Right ventricle myocardium superior (tissue), 1 donor: ENCODE measurements around the gene ABCA7. TPM values are rescaled to one million over a fixed set of nuclear protein-coding genes. Genes with fewer than 3 reads are reported as not detected.

ENCODE experiments used
- ATAC-seq: fragments of 200-7000 bp; cut with Tn5 transposase; one replicate; pipeline ENCODE4 v1.9.1; 2020; ENCODE audit warnings: mild to moderate bottlenecking; ENCODE audit not compliant: poor library complexity
- DNase-seq: peaks from one replicate; pipeline ENCODE4 v3.0.0-alpha.2; 2020
- intact Hi-C: fragments of 100-400 bp; cut with DNase I; formaldehyde crosslinking; loops from one replicate; pipeline ENCODE4 v1.11.2; 2022
- total RNA-seq: library from RNA; stranded (reverse); fragmentation: NEBNext Ultra II Directional; extraction: Animal tissue kit (Norgen Biotek cat#: 25700); gene quantifications from one replicate; pipeline ENCODE4 v1.2.1, GENCODE V29; 2021
- donor health status: DM: no; HTN: yes; CAD: no; lungs with severe emphysema.

Gene ABCA7
- total RNA-seq, 1 donor from 2014 or later: 5.2 TPM

DNA sequence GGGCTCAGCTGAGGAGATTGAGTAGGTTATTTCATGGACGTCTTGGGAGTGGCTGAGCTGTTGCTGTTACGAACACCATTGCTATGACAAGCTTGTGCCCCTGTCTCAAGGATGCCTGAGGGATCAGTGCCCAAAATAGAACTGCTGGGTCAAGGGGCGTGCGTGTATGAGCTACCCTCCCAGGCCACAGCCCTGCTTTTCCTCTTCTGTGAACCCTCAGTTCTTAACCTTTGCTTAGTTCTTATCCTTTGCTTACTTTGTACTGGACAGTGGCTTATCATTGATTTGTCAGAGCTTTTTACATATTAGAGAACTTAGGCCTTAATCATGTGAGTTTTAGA lies 36.1 kb downstream of the ABCA7 start:
- ATAC-seq: no peak
- intact Hi-C loops: no loop called here
- no peak for DNase-seq

DNA sequence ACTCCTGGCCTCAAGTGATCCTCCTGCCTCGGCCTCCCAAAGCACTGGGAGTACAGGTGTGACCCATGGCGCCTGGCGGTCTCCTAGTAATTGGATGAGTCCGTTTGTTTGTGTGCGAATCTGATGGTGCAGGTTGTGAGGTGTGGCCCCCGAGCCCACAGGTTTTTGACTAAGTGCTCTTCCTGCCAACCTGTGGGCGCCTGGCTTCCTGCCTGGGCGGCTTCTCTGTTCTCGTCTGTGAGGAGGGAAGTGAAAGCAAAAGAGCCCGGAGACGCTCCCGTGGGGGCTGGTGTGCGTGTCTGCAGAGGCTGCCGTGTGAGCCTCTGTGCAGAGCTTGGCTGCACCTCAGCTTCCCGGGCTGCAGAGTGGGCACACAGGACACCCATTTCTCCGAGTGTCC lies 37.0 kb downstream of the ABCA7 start:
- ATAC-seq (peak; percentile 43), DNase-seq (peak; percentile 86)
- intact Hi-C loops: no loop called here

DNA sequence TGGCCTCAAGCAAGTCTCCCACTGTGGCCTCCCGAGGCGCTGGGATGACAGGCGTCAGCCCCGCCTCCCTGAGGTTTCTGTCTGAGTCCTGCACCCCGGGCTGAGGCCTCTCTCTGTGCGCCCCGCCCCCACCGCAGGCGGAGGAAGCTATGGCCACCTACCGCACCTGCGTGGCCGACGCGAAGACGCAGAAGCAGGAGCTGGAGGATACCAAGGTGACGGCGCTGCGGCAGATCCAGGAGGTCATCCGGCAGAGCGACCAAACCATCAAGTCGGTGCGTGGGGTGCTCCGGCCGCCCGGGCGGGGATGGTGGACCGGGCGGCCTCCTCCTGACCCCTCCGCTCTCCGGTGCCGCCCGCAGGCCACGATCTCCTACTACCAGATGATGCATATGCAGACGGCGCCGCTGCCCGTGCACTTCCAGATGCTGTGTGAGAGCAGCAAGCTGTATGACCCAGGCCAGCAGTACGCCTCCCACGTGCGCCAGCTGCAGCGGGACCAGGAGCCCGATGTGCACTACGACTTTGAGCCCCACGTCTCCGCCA lies 39.7 kb downstream of the ABCA7 start:
- DNase-seq (peak; percentile 42), ATAC-seq (no peak)
- intact Hi-C loops: no loop called here

DNA sequence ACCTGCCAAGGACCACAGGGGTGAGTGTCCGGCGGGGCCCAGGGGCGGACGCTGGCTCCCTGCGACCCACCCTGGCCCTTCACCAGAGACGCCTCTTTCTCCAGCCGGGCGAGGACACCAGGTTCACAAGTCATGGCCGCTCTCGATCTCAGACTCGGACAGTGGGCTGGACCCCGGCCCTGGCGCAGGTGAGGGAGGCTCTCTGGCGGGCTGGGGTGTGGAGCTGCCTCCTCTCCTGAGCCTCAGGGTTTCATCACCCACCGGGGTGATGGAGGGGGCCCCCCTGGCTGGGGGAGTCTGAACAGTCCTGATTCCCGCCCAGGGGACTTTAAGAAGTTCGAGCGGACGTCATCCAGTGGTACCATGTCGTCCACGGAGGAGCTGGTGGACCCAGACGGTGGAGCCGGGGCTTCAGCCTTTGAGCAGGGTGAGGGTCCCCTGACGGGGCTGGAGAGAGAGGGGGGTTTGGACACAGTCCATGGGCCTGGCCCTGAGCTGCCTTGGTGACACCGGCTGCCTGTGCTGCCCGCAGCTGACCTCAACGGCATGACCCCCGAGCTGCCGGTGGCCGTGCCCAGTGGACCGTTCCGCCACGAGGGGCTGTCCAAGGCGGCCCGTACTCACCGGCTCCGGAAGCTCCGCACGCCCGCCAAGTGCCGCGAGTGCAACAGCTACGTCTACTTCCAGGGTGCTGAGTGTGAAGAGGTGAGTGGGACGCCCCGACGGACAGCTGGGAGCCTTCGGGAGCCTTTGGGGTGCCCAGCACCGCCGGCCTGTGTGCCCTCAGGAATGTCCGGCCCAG lies 40.7 kb downstream of the ABCA7 start:
- no peak for DNase-seq
- no peak for ATAC-seq
- intact Hi-C loops: no loop called here

DNA sequence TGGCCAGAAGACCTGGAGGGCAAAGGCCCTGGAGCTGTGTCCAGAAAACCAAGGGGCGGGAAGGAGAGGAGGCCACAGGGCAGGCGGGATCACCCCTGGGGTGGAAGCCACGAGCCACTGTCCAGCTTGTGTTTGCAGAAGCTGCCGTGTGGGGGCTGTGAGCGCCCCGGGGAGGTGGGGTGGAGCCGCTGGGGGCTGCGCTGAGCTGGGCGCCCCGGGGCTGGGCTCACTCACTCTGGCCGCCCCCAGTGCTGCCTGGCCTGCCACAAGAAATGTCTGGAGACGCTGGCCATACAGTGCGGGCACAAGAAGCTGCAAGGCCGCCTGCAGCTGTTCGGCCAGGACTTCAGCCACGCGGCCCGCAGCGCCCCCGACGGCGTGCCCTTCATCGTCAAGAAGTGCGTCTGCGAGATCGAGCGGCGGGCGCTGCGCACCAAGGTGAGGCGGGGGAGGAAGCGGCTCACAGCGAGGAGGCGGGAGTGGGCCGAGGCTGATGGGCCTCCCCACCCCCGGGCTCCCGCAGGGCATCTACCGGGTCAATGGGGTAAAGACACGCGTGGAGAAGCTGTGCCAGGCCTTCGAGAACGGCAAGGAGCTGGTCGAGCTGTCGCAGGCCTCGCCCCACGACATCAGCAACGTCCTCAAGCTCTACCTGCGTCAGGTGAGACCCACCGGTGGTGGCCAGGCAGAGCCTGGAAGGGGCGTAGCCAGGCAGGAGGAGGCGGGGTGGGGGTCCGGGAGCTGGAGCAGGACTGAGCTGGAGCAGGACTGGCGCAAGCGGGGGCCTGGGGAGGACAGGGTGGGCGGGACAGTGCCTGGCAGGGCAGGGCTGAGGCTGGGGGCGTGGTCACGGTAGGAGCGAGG lies 41.6 kb downstream of the ABCA7 start:
- DNase-seq (peak; percentile 43), ATAC-seq (no peak)
- intact Hi-C loops: no loop called here

DNA sequence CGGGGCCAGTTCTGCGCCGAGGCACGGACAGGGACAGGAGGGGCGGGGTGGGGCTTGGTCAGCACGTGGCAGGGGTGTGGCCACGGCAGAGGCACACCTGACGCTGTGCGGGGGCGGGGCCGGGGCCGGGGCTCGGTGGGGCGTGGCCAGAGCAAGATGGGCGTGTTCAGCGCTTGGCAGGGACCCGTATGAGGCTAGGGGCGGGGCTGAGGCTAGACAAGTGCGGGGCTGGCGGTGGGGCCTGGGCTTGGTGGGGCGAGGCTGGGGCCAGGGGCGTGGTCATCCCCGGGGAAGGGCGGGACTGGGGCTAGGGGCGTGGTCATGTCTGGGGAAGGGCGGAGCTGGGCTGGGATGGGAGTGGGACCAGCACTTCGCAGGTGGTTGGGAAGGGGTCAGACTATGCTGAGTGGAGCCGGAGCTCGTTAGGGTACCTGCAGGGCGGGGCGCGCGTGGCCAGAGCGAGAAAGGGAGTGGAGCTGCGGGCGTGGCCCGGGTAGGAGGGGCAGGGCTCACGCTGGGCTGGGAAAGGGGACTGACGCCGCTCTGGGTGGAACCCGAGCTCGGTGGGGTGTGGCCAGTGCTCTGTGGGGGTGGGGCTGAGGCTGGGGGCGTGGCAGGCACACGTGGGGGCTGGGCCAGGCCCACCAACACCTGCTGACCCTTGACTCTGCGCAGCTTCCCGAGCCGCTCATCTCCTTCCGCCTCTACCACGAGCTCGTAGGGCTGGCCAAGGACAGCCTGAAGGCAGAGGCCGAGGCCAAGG lies 42.4 kb downstream of the ABCA7 start:
- peak; percentile 68 for DNase-seq
- intact Hi-C loops: no loop called here
- peak; percentile 61 for ATAC-seq

DNA sequence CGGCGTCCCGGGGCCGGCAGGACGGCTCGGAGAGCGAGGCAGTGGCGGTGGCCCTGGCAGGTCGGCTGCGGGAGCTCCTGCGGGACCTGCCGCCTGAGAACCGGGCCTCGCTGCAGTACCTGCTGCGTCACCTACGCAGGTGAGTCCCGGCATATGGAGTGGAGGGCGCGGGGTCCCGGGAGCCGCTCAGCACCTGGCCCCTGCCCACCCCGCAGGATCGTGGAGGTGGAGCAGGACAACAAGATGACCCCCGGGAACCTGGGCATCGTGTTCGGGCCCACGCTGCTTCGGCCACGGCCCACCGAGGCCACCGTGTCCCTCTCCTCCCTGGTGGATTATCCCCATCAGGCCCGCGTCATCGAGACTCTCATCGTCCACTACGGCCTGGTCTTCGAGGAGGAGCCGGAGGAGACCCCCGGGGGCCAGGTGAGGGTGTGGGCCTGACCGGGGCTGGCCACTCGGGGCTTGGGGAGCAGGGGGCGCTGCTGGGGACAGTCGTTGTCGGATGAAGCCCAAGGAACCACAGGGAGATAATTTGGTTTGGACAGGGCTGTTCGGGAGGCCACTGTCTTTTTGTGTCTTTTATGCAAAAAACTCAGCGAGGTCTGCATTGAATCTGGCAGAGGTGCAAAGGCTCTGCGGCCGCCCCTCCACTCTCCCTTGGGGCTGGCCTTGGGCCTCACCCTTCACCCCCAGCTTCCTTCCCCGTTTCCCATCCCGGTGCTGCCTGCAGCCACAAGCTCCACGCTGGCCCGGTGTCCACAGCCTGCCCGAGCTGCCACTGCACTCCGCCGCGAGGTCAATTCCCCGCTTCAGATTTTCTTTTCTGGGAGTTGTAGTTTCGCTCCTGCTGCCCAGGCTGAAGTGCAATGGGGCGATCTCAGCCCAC lies 43.3 kb downstream of the ABCA7 start:
- no peak for DNase-seq
- intact Hi-C loops: no loop called here
- ATAC-seq: no peak

DNA sequence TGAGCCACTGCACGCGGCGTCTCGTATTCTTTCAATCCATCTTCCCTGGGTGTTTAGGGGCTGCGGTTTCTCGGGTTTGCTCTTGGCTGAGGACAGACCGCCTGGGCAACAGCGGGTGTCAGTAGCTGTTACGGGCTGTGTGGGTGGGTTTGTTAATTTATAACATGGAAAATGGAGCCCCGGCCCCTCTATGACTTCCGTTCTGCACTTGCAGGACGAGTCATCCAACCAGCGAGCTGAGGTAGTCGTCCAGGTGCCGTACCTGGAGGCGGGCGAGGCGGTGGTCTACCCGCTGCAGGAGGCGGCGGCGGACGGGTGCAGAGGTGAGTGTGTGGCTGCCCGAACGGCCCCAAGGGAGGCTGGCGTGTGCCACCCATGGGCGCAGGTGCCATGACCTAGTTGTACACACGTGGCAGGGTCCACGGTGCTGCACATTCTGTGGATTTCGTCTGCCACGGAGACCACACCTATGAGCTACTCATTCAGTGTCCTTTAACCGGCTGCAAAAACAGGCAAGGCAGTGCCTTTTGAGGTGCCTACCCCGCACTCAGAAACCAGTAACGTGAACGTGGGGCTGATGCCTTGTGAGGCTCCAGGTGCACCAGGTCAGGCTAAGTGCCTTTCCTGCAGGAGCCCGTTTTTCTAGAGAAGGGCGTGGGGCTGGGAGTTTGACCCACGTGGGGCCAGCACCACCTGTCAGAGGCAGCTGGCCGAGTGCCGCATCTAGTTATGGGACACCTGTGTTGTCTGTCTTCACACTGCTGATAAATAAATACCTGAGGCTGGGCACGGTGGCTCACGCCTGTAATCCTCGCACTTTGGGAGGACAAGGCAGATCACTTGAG lies 44.3 kb downstream of the ABCA7 start:
- intact Hi-C loops: no loop called here
- DNase-seq (no peak), ATAC-seq (no peak)

DNA sequence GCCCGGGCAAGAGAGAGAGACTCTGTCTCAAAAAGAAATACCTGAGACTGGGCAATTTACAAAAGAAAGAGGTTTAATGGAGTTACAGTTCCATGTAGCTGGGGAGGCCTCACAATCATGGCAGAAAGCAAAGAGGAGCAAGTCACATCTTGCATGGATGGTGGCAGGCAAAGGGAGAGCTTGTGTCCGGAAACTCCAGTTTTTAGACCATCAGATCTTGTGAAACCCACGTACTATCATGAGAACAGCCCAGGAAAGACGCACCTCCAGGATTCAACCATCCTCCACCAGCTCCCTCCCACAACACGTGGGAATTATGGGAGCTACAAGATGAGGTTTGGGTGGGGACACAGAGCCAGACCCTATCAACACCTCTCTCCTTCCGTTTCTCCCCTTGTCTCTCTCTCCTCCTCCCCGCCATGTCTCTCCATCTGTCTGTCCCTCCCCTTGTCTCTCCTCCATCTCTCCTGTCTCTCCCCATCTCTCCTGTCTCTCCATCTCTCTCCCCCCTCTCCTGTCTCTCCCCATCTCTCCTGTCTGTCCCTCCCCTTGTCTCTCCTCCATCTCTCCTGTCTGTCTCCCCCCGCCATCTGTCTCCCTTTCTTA lies 45.2 kb downstream of the ABCA7 start:
- intact Hi-C loops: no loop called here
- DNase-seq (no peak), ATAC-seq (no peak)

DNA sequence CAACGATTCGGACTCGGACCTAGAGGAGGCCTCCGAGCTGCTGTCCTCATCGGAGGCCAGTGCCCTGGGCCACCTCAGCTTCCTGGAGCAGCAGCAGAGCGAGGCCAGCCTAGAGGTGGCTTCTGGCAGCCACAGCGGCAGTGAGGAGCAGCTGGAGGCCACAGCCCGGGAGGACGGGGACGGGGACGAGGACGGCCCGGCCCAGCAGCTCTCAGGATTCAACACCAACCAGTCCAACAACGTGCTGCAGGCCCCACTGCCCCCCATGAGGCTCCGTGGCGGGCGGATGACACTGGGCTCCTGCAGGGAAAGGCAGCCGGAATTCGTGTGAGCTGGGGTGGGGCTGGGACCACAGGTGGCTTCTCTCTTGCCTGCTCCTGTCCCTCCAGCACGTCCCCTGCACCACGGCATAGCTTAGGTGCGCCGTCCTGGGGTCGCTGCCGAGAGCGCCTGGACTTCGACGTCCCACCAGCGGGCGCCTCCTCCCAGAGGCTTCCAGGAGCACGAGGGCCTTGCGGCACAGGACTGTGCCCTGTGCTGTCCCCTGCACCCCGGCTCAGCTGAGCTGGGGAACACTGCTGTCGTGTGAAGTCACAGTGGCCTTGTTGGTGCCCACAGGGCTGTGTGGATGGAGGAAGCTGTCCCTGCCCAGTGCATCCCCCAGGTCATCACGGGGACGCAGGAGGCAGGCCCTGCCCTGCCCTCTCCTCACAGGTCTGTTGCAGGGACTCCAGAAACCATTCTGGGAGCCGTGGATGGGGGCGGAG lies 46.0 kb downstream of the ABCA7 start:
- DNase-seq (no peak), ATAC-seq (no peak)
- intact Hi-C loops: no loop called here

DNA sequence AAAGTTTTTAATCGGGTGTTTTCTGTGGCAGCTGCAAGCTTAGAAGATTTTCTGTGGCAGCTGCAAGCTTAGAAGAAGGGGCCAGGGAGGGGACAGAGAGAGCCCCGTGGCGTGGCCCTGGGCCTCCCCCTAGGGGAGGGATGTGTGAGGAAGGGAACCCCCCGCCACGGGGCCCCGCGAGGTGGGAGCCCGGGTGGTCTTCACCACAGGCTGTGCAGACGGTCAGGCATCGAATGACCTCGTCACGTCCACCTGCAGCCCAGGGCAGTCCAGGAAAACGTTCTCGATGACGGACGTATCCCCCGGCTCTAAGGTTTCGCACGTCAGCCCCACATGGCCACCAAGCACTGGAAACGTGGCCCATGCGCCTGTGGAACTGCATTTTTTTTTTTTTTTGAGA lies 46.7 kb downstream of the ABCA7 start:
- ATAC-seq (no peak), DNase-seq (no peak)
- intact Hi-C loops: no loop called here

DNA sequence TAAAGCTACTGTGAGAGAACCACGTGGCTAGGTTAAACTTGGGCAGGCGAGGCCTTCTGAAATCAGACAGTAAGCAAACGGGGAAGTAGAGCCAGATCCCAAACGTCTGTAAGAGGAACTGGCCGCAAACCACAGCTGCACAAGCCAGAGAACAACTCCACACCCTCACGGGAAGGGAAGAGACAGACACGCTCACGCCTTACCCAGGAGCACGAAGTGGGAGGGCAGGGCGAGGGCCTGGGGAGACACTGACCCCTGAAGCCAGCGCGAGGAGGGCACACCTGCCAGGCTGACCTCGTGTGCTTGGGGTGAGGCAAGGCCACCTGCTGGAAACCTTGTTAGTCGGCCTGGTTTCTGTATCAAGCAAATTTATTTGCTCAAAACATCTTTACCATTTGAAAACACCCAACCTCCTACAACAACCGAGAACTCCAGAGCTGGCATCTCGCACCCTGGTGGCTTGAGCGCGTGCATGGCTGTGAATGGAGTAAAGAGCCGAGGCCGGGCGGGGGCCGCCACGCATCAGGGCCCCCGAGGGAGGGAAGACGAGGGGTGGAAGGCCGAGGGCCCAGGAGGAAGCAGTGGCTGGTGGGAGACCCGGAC lies 48.0 kb downstream of the ABCA7 start:
- DNase-seq: peak; percentile 83
- intact Hi-C loops: no loop called here
- peak; percentile 61 for ATAC-seq

DNA sequence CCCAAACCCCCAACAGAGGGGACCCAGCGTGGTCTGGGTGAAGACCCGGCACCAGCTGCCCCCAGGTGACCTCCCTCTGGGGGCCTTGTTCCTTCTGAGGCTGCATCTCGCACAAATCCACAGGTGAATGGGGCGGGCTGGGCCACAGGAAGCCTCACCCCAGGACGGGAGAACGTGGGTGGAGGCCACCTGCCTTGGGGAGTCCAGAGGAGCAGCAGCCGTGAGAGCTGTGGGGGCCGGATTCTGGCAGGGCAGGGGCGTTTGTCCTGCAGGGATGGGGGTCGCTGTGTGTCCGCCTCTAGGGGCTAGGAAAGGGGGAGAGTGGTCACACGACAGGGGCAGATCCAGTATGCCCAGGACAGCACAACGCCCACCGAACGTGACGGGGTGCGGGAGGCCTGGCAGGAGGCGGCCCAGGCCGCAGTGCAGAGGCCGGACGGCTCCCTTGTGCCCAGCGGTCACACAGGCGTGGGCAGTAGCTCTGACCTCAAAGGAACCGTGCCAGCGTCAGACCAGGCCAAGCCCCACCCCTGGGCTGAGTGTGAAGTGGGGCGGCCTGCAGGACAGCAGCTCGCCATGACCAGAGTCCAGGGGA lies 48.6 kb downstream of the ABCA7 start:
- DNase-seq (no peak), ATAC-seq (peak; percentile 39)
- intact Hi-C loops: no loop called here

DNA sequence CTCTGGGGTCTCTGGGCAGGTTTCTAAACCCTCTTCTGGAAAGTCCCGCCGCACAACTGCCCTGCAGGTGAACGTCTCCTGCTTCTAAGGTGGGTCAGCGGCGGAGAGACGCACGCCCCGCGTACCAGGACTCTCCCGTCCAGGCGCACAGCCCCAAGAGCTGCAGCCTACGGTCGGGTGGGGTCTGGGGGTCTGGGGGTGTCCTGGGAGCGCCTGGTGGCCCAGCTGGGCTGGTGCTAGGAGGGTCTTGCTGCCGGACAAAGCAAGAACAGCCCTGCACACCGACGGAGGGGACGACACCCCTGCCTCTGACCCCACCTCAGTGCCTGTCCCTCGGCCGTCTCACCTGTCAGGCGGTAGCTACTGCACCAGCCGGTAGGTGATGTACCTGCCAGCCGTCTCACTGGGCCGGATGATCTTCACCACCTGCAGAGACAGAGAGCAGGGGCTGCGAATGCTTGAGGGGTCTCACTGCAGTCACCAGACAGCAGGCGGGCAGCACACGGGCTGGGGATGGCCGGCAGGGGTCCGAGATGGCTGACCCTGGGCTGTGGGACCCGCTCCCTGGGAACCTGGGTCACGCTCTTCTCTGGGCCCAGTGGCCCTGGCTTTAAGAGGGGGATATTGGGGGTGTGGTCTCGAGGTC lies 49.3 kb downstream of the ABCA7 start:
- ATAC-seq (no peak), DNase-seq (no peak)
- intact Hi-C loops: no loop called here

DNA sequence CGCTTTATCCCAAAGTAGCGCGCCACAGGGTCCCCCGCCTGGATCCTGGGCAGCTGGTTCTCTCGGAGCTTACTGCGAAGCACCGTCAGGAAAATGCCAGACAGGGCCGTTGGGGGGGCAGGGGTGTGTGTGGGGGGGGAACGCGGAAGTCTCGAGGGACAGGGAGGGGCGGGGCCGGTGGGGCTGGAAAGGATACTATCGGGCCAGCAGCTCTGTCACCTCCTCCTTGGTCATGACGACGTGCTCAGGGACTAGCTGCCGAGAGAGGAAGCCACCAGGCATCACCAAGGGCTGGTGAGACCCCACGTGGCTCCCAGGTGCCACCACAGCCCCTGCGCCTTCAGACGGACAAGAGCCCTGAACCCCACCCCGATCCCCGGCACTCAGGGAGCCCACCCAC lies 50.0 kb downstream of the ABCA7 start:
- intact Hi-C loops: no loop called here
- no peak for ATAC-seq
- DNase-seq: no peak
